ENCODE measurements around the gene PROC. TPM values are rescaled to one million over a fixed set of nuclear protein-coding genes. Genes with fewer than 3 reads are reported as not detected.

Gene PROC
- total RNA-seq, 4 donors from 2014 or later, result not detected

DNA sequence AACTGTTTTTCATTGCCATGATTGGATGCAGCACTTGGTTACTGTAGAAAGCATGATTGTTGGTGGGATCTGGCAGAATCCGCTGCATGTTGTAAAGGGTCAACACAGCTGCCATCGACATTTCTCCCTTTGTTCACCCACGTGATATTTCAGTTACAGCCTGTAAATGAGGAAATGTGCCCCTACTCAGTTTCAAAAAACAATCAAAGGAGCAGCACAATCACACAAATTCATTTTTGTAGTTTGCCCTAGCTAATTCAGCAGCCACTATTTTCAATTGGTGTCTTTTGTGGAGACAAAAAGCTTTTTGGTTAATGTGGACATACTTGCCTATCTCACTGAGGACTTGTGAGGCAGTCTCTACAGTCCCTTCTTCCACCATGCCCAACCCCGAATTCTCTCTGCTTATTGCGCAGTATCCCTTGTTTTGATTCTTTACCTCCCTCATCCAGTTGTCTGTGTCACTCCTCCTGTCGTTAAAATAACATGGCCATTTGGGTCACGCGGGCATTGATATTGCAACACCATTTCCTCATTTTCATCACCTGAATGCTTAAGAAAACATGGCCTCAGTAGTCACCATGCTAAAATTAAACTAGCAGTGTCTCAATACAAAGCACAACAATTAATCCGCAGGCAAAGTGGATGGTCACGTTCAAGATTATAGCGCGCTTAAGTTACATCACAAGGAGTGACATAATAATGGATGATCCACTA lies 6.4 kb upstream of the PROC start:
- TF ChIP-seq CTCF (IDR thresholded peaks at IDR 0.05; ENCODE audit: low read depth), result no peak

DNA sequence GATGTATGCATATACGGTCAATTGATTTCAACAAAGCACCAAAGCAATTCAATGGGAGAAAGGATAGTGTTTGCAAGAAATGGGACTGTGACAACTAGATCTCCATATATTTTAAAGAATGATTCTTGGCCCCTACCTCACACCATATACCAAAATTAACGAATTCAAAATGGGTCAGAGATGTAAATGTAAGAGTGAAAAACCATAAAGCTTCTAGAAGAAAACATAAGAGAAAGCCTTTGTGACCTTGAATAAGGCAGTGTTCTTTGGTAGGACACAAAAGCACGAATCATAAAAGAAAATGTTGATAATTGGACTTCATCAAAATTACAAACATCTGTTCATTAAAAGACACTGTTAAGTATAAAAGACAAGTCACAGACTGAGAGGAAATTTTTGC lies 5.0 kb upstream of the PROC start:
- no peak for TF ChIP-seq CTCF (IDR thresholded peaks at IDR 0.05; ENCODE audit: low read depth)

GRCh38 chr2:127413782-127414637 lies 4.2 kb upstream of the PROC start:
- no peak for TF ChIP-seq CTCF (IDR thresholded peaks at IDR 0.05; ENCODE audit: low read depth)

- no peak for TF ChIP-seq CTCF (IDR thresholded peaks at IDR 0.05; ENCODE audit: low read depth)
Observed at GRCh38 chr2:127414638-127415592, 3.3 kb upstream of the PROC start.

DNA sequence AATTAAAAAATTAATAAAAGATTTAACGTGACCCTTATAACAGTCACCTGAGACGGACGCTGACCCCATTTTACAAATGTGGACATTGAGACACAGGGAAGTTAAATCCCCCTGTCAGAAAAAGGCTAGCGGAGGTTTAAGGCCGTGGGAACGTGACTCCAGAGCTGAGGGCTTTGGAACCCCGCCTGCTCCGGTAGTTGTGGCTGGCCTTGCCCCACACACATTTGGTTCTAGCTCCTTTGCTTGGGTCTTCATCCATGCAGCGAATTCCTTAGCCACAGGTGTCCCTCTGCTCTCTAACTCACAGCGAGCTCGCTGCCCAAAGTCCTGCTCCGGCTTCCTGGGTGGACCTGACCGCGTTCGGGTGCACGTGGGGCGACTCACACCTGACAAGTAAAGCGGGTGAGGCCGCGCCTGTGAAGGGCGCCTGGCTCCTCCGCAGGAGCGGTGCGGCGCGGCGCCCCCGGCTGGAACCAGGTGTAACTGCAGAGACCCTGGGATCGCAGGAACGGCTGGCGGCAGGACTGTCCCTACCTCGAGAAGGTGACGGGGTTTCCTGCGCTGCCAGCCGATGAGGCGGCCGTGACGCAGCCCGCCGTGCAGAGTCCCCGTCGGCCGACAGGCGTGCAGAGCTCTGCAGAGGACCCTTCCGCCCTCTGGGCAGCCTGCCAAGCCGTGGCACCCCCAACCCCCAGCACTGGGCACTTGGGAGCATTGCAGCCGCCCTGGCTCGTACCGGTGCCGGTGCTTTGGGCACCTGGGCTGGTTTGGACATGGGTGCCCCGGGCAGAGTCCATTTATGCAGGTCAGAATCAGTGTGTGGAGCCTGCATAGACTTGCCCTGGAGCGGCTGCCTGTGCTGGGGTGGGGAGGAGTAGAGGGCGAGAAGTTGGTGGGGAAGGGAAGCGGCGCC lies 2.4 kb upstream of the PROC start:
- no peak for TF ChIP-seq CTCF (IDR thresholded peaks at IDR 0.05; ENCODE audit: low read depth)

DNA sequence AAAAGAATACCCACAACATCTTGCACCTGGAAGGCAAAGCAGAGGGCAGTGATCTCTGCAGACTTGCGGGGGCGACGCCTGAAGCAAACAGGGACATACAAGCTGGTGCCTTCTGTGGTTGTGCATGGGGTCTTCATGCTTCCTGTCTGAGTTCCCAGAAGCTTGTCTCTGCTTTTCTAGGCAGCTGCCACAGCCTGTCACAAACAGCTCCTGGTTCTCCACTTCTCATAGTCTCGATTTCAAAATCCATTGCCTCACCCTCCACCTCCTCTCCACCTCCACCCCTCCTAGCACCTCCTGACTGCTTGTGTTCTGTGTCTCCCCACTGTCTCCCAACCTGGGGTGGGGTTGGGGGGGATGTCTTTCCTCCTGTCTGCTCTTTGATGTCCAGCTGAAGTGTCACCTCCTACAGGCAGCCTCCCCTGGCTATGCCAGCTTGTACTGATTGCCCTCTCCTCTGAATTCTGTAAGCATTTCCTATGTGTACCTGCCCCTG lies 1.7 kb upstream of the PROC start:
- TF ChIP-seq CTCF (IDR thresholded peaks at IDR 0.05; ENCODE audit: low read depth), result no peak
